ENCODE measurements around the gene NINL.
A peak's percentile ranks its signal among the peaks of the same experiment; 100 is the strongest.
"Not testable (repeated sequence)": the region's sequence is repeated elsewhere in the genome, so short reads cannot be mapped to it uniquely, and the experiment has no call there.

The NINL gene

DNA sequence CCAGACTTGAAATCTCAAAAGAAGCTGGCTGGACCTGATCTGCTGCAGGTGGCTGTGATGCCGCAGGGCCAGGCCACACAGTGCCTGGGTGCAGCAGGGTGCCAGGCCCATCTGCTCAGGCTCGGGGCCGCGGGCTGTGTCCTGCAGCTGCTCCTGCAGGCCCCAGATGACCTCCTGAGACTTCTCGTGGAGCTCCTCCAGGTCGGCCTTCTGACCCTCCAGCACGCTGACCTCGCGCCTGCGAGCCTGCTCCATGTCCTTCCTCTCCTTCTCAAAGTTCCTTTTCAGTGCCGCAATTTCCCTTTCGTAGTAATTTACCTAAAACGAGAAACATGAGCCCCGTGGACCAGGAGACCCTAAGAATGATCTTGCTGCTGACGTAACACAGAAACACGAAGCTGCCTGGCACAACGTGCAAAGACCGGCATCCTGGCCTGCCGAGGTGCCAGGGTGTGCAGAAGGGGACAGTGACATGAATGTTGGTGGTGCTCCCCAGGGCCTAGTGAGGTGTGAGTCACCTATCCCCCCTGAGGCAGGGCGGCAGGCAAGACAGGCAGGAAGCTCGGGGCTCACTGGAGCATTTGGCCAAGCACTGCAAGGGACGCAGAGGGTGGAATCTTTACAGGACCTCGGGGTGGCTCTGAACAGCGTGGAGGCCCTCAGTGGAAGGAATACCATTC is 106.3 kb downstream of the NINL start:
- Histone ChIP-seq H3K9me3 (ENCODE audit: control insufficient read depth, low read length) (no peaks in the 10 kb centered on the region), H3K36me3 (ENCODE audit: control insufficient read depth, insufficient read depth, low read length, severe bottlenecking) (peaks cover 29% of the 10 kb centered on the region)
- no peak for DNase-seq (ENCODE audit: low read depth)

DNA sequence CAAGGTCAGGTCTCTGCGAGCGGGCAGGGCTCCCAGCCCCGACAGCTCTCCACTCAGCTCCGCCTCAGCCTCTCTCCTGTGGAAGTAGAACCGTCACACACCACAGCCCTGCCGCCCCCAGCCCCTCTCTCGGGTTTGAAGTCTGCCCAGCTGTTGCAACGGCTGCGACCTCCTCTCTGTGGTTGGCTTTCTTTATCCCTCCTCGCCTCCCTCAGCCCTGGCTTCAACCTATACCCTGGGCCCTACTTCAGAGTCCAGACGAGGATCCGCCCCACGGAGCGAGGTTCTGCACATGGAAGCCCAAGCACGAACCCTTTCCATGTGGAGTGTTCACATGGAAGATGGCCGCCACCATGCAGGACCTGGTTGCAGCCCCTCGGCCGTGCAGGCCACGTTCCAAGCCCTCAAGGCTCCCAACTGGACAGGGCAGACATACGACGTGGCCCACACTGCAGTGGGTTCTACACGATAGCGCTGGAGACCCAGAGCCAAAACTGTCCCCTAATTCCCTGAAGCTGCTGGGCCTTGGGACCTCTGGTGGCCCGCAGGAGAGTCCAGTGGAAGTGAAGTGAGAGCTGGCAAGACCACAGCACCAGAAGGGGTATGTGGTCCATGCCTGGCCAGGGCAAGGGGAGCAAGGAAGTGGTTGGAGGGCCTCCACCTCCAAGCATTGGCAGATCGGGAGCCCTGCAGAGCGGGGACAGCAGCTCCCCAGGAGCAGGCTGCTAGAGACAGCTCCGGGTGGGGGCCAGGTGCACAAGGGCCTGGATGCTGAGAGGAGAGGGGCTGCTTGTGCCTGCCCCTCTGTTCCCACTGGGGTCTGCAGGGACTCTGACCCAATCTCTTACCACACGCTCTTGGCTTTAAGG is 108.1 kb downstream of the NINL start:
- Histone ChIP-seq H3K4me1 (ENCODE audit: control insufficient read depth, insufficient read depth, low read length) (no peaks in the 10 kb centered on the region), H3K4me3 (ENCODE audit: low read length) (no peak overlapping the region), H3K36me3 (ENCODE audit: control insufficient read depth, insufficient read depth, low read length, severe bottlenecking) (peaks cover 26% of the 10 kb centered on the region), H3K9me3 (ENCODE audit: control insufficient read depth, low read length) (no peaks in the 10 kb centered on the region), H3K9ac (ENCODE audit: low read length) (no peak overlapping the region), H3K27me3 (replicated peaks; ENCODE audit: control insufficient read depth, insufficient read depth, low read length) (no peaks in the 10 kb centered on the region)
- DNase-seq (ENCODE audit: low read depth) = no peak

More for the DNA sequence above, 106.3 kb downstream of the NINL start:
- Histone ChIP-seq H3K9ac (ENCODE audit: low read length) (no peak overlapping the region), H3K4me3 (ENCODE audit: low read length) (no peak overlapping the region), H3K4me1 (ENCODE audit: control insufficient read depth, insufficient read depth, low read length) (no peaks in the 10 kb centered on the region), H3K27me3 (replicated peaks; ENCODE audit: control insufficient read depth, insufficient read depth, low read length) (no peaks in the 10 kb centered on the region)

DNA sequence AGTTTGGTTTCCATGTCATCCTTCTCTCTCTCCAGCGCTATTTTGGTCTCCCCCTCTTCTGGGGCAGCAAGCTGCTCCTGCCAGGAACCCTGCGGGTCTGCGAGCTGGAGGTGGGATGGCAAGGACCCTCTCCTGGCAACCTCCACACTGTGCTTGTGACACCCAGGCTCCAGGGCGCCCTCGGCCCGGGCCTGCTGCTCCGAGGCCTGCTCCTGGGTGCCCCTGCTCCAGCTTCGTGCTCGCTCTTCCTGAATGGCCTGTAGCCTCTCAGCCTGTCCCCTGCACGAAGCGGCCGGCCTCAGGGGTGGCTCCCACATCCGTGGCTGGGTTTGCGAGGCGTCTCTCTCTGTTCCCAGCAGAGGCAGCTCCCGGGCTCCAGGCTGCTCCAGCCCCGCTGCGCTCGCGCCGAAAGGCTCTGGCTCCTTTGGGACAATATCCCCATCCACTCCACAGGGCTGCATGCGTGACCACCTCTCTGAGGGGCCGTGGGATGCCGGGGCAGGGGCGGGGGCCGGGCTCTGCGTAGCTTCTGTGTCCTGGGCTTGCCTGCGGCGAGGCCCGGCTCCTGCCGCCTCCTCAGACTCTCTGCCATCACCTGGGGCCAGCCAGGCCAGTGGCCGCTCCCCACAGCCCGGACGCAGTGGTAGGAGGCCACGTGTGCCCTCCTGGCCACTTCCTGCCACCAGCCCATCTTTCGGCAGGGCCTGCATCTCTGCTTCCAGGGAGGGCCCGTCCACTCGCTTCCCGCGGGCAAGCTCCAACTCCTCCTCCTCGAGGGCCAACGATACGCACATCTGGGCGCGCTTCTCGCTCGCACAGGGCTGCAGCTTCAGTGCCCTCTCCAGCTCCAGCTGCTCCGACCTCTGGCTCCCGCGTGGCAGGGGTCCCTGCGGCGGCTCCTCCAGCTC is 109.0 kb downstream of the NINL start:
- Histone ChIP-seq H3K9ac (ENCODE audit: low read length) (no peak overlapping the region), H3K36me3 (ENCODE audit: control insufficient read depth, insufficient read depth, low read length, severe bottlenecking) (peaks cover 21% of the 10 kb centered on the region)

DNA sequence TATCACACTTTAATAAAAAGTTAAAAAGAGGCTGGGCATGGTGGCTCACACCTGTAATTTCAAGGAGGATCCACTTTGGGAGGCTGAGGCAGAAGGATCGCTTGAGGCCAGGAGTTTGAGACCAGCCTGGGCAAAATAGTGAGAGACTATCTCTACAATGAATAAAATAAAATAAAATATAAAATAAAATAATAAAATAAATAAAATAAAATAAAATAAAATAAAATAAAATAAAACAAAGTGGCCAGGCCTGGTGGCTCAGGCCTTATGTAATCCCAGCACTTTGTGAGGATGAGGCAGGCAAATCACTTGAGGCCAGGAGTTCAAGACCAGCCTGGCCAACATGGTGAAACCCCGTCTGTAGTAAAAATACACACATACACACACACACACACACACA is 112.0 kb downstream of the NINL start:
- H3K9ac ChIP-seq (ENCODE audit: low read length); H3K36me3 ChIP-seq (ENCODE audit: control insufficient read depth, insufficient read depth, low read length, severe bottlenecking); DNase-seq (ENCODE audit: low read depth); H3K27me3 ChIP-seq (replicated peaks; ENCODE audit: control insufficient read depth, insufficient read depth, low read length); H3K9me3 ChIP-seq (ENCODE audit: control insufficient read depth, low read length); H3K4me1 ChIP-seq (ENCODE audit: control insufficient read depth, insufficient read depth, low read length); H3K4me3 ChIP-seq (ENCODE audit: low read length): not testable (repeated sequence)

More for the DNA sequence above, 109.0 kb downstream of the NINL start:
- Histone ChIP-seq H3K4me1 (ENCODE audit: control insufficient read depth, insufficient read depth, low read length) (no peaks in the 10 kb centered on the region), H3K4me3 (ENCODE audit: low read length) (no peak overlapping the region), H3K27me3 (replicated peaks; ENCODE audit: control insufficient read depth, insufficient read depth, low read length) (no peaks in the 10 kb centered on the region), H3K9me3 (ENCODE audit: control insufficient read depth, low read length) (no peaks in the 10 kb centered on the region)
- DNase-seq (ENCODE audit: low read depth) = no peak

DNA sequence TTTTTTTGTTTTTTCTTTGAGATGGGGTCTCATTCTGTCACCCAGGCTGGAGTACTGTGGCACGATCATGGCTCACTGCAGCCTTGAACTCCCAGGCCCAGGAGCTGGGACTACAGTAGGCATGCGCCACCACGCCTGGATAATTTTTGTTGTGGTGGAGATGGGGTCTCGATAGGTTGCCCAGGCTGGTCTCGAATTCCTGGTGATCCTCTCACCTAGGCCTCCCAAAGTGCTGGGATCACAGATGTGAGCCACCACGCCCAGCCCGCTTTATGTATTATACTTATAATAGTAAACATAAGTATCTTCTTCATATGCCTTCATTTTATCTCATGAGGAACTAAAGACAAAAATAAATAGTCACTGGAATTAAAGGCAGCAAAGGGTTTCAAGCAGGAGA is 114.3 kb downstream of the NINL start:
- Histone ChIP-seq H3K4me1 (ENCODE audit: control insufficient read depth, insufficient read depth, low read length) (no peaks in the 10 kb centered on the region), H3K36me3 (ENCODE audit: control insufficient read depth, insufficient read depth, low read length, severe bottlenecking) (peaks cover 22% of the 10 kb centered on the region)
- no peak for DNase-seq (ENCODE audit: low read depth)

DNA sequence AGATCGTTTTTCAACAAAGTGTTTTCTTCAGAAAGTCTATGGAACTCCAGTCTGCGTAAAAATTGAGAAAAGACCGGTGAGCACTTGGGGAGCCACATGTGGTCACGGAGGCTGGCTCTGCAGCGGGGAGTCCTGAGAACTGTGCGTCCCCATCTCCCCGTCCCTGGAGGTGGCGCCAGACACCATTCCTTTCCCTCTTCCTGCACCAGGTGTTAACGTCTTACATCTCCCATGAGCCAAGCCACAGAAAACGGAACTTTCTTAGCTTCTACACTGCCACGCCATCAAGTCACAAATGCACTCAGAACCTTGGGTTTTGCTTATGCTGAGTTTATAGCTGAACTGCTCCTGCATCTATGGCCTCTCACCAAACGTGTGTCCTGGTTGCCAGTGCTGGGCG is 115.3 kb downstream of the NINL start:
- peak; percentile 10 for DNase-seq (ENCODE audit: low read depth)
- peaks cover 20% of the 10 kb centered on the region for H3K36me3 ChIP-seq (ENCODE audit: control insufficient read depth, insufficient read depth, low read length, severe bottlenecking)

More for the DNA sequence above, 114.3 kb downstream of the NINL start:
- Histone ChIP-seq H3K27me3 (replicated peaks; ENCODE audit: control insufficient read depth, insufficient read depth, low read length) (no peaks in the 10 kb centered on the region), H3K9ac (ENCODE audit: low read length) (no peak overlapping the region), H3K9me3 (ENCODE audit: control insufficient read depth, low read length) (no peaks in the 10 kb centered on the region), H3K4me3 (ENCODE audit: low read length) (no peak overlapping the region)

DNA sequence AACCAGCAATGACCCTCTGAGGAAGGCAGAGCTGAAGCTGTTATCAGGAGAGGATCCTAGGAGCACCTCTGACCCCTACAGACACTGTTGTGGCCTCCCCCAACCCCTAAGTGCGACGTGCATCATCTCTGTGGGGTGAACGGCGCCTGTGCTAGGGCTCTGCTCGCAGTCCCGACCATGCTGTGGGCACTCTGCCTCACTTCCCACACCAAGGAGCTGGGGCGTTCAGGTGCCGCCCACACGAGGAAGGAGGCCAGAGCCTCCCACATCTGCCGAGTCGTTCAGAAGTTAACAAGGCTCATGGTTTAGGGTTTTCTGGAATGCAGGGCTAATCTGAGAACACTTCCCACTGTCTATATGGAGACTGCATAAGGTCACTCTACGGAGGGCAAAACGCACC is 115.8 kb downstream of the NINL start:
- DNase-seq (ENCODE audit: low read depth) = no peak
- Histone ChIP-seq H3K36me3 (ENCODE audit: control insufficient read depth, insufficient read depth, low read length, severe bottlenecking) (peaks cover 20% of the 10 kb centered on the region), H3K9me3 (ENCODE audit: control insufficient read depth, low read length) (no peaks in the 10 kb centered on the region)

More for the DNA sequence above, 115.3 kb downstream of the NINL start:
- Histone ChIP-seq H3K9me3 (ENCODE audit: control insufficient read depth, low read length) (no peaks in the 10 kb centered on the region), H3K9ac (ENCODE audit: low read length) (no peak overlapping the region), H3K4me1 (ENCODE audit: control insufficient read depth, insufficient read depth, low read length) (no peaks in the 10 kb centered on the region), H3K27me3 (replicated peaks; ENCODE audit: control insufficient read depth, insufficient read depth, low read length) (no peaks in the 10 kb centered on the region), H3K4me3 (ENCODE audit: low read length) (no peak overlapping the region)

DNA sequence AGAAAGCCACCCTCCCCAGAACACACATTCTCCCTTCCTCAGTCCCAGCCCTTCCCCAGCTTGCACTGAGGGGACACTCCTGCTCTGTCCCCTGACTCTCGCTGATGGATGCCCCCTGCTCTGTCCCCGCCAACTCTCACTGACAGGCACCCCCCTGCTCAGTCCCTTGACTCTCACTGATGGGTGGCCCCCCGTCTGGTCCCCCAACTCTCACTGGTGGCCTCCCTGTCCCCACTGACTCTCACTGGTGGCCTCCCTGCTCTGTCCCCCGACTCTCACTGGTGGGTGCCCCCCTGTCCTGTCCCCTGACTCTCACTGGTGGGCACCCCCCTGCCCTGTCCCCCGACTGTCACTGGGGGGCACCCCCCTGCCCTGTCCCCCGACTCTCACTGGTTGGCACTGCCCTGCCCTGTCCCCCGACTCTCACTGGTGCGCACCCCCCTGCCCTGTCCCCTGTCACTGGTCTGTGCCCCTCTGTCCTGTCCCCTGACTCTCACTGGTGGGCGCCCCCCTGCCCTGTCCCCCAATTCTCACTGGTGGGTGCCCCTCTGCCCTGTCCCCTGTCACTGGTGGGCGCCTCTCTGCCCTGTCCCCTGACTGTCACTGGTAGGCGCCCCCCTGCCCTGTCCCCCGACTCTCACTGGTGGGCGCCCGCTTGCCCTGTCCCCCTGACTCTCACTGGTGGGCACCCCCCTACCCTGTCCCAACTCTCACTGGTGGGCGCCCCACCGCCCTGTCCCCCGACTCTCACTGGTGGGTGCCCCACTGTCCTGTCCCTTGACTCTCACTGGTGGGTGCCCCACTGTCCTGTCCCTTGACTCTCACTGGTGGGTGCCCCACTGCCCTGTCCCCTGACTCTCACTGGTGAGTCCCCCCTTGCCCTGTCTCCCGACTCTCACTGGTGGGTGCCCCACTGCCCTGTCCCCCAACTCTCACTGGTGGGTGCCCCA is 116.9 kb downstream of the NINL start:
- Histone ChIP-seq H3K36me3 (ENCODE audit: control insufficient read depth, insufficient read depth, low read length, severe bottlenecking) (peaks cover 20% of the 10 kb centered on the region), H3K4me3 (ENCODE audit: low read length) (no peak overlapping the region), H3K9ac (ENCODE audit: low read length) (no peak overlapping the region), H3K27me3 (replicated peaks; ENCODE audit: control insufficient read depth, insufficient read depth, low read length) (no peaks in the 10 kb centered on the region), H3K9me3 (ENCODE audit: control insufficient read depth, low read length) (no peaks in the 10 kb centered on the region), H3K4me1 (ENCODE audit: control insufficient read depth, insufficient read depth, low read length) (no peaks in the 10 kb centered on the region)
- no peak for DNase-seq (ENCODE audit: low read depth)

More for the DNA sequence above, 115.8 kb downstream of the NINL start:
- Histone ChIP-seq H3K9ac (ENCODE audit: low read length) (no peak overlapping the region), H3K27me3 (replicated peaks; ENCODE audit: control insufficient read depth, insufficient read depth, low read length) (no peaks in the 10 kb centered on the region), H3K4me1 (ENCODE audit: control insufficient read depth, insufficient read depth, low read length) (no peaks in the 10 kb centered on the region), H3K4me3 (ENCODE audit: low read length) (no peak overlapping the region)

DNA sequence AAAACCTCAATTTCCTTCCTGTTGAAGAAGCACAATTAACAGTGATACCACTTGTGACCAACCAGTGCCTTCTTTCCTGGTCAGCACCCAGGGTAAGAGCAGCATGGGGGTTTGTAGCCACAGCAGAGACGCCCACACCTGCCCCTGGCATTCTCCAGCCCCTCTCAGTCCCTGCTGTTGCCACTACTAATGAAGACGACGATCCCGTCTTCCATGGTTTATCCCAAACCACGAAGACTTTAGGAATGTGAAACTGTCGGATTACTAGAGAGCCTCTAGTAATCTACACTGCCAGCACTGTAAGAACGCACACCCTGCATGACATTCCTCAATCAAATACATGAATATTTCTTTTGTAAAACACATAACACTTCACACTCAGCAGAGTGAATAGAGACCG is 117.9 kb downstream of the NINL start:
- DNase-seq (ENCODE audit: low read depth) = no peak
- H3K9me3 ChIP-seq (ENCODE audit: control insufficient read depth, low read length) = no peaks in the 10 kb centered on the region
- no peak overlapping the region for H3K4me3 ChIP-seq (ENCODE audit: low read length)
- no peak overlapping the region for H3K9ac ChIP-seq (ENCODE audit: low read length)
- no peaks in the 10 kb centered on the region for H3K4me1 ChIP-seq (ENCODE audit: control insufficient read depth, insufficient read depth, low read length)
- H3K27me3 ChIP-seq (replicated peaks; ENCODE audit: control insufficient read depth, insufficient read depth, low read length) = no peaks in the 10 kb centered on the region
- peaks cover 20% of the 10 kb centered on the region for H3K36me3 ChIP-seq (ENCODE audit: control insufficient read depth, insufficient read depth, low read length, severe bottlenecking)

DNA sequence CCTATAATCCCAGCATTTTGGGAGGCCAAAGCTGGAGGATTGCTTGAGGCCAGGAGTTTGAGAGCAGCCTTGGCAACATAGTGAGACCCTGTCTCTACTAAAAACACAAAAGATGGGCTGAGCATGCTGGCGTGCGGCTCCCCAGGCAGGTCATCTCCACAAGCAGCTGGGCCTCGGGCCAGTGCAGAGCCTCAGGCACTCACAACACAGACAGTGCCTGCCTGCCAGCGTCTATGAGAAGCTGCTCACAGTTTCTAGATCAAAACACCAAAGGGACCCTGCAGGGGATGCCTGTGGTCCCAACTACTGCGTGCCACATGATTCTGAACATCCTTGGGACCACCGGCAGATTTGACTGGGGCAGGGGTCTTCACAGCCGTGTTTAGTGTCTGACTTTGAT is 118.5 kb downstream of the NINL start:
- Histone ChIP-seq H3K9ac (ENCODE audit: low read length) (no peak overlapping the region), H3K27me3 (replicated peaks; ENCODE audit: control insufficient read depth, insufficient read depth, low read length) (no peaks in the 10 kb centered on the region), H3K4me1 (ENCODE audit: control insufficient read depth, insufficient read depth, low read length) (no peaks in the 10 kb centered on the region), H3K4me3 (ENCODE audit: low read length) (no peak overlapping the region), H3K9me3 (ENCODE audit: control insufficient read depth, low read length) (no peaks in the 10 kb centered on the region), H3K36me3 (ENCODE audit: control insufficient read depth, insufficient read depth, low read length, severe bottlenecking) (peaks cover 24% of the 10 kb centered on the region)
- no peak for DNase-seq (ENCODE audit: low read depth)
